NCI-H345 treated with DMSO at 0.1 percent for 48 hours (cell line): ENCODE measurements around the gene GALNT15.

Experiments used
- DNase-seq: peaks from one replicate; lab custom pipeline; 2025; ENCODE audit not compliant: unreplicated experiment; lab: John Stamatoyannopoulos, UW

Gene GALNT15

DNA sequence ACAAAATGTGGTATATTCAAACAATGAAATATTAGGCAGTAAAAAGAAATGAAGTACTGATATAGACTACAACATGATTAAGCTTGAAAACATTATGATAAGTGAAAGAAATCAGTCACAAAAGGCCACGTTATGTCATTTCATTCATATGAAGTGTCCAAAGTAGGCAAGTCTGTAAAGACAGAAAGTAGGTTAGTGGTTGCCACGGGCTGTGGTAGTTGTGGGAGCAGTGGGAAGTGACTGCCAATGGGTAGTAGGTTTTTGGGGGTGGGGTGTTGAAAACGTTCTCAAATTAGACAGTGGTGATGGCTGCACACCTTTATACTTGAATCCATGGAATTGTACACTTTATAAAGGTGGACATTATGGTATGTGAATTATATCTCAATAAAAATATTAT lies 12.1 kb downstream of the GALNT15 start:
- no peak for DNase-seq

DNA sequence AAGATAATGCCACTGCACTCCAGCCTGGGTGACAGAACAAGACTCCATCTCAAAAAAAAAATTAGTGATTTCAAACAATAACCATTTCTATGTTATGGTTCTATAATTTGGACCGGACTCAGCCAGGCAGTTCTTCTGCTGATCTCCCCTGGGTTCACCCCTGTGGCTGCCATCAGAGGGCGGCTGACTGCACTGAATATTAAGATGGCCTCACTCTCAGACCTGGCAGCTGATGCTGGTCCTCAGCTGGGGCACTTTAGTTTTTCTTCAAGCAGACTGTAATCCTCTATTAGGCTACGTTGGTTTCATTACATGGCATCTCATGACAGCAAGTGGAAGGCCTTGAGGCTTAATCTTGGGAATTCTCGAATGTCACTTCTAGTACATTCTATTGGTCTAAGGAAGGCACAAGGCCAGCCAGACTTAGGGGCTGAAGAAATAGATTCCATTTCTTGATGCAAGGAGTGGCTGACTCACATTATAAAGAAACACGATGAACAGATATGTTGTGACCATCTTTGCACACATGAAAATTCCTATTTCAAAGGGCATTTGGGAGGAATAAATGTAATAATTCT lies 12.8 kb downstream of the GALNT15 start:
- DNase-seq, result no peak

DNA sequence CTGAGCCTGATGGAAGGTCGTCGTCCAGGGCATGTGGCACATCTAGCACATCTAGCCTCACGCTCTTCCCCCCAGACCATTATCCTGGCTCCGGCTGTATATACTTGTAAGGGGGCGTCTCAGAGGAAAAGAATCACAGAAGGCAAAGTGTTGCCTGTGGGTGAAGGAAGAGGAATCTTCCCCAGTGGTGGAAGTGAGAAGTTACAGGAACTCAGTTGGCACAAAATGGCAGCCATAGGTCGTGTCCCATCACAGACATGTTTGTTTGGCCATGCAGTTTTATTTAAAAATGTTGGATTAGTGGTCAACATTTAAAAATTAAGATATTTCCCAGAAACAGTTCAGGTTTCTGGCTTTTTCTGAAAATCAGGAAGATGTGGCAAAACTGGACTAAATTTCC lies 13.6 kb downstream of the GALNT15 start:
- no peak for DNase-seq

DNA sequence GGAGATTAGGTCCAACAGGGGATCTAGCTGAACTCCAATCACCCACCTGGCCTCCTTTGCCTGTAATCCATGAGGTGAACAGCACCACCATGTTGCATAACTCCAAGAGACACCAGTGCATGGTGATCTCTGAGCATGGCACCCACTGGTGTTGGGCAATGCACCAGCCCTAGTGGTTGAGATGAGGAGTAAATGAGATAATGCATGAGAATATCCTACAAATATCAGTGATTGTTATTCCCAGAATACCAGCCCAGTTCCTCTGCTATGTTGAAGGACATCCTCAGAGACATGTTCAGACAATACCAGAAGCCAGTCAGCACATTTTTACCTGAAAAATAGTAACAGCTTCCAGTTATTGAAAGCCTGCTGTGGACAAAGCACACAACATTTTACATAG lies 14.7 kb downstream of the GALNT15 start:
- no peak for DNase-seq

DNA sequence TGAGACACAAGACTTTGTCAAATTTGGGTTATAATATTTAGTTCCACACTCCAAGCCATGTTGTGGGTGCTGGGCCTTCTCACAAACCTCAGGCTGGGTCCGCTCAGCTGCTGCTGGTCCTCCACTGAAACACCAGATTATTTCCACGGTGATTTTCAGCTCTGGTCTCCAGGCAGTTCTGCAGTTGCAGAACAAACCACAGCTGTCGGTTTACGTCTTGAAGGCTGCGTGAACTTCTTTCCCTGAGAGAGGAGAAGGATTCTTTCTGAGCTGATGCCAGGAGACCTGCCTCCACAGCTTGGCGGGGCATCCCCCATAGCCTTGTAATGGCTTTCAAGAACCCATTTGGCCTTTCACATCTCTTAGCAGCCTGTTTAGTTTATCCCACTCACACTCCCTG lies 16.2 kb downstream of the GALNT15 start:
- no peak for DNase-seq

DNA sequence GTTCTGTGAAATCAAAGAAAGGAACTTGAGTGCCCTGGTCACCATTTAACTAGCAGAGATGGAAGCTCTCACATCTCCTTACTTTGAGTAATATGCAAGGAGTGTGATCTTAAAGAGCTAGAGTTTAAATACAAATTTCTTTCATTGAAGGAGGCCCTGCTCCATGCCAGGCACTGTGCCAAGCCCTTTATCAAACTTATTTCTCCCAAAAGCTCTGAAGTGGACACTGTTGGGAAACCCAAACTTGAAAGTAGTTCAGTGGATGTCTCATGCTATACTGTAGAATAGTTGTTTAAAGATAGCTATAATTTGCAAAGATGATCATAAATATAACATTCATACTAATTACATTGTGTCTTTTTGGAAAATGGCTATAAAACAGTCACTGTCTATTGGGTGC lies 17.1 kb downstream of the GALNT15 start:
- no peak for DNase-seq

DNA sequence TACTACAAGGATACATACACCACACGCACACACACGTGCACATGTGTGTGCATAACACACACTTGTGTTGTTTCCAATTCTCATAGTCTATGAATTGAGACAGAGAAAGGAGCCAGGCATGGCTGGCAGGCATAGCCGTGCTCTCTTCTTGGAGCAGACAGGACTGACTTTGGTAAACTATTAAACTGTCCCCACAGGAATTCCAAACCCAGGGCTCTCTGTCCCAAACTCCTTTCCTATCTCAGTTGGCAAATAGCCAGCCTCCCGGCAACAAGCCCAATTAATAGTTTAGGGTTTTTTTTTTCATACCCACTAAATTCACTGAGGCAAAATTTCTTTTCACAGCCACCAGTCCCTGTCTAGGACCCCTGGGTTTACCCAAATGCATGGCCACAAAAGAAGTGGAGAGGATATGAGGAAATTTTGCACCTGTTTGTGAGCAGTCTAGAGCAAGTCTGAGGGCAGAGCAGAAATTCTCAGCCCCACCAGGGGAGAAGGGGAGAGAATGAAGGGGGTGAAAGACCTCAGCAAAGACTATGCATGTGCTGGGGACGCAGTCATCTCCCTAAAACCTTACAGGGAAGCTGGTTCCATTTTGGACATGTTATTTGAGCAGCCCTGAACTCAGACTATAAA lies 17.8 kb downstream of the GALNT15 start:
- no peak for DNase-seq

DNA sequence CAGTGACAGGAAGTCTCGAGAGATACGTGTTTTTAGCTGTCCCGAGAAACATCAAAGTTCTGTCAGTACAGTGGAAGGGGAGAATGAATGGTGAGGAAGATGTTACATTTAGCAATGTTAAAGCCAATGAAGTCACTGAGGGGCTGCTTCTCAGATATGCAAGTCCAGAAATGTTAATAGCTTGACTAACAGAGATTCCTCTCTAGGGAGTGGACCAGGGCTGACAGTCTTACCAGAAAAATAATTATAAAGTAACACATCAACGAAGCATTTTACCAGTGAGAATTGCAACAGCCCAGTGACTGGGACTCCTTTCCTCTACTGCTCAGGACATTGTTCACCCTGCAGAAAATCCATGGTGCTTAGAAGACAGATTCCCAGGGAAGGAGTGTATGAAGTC lies 23.9 kb downstream of the GALNT15 start:
- no peak for DNase-seq

DNA sequence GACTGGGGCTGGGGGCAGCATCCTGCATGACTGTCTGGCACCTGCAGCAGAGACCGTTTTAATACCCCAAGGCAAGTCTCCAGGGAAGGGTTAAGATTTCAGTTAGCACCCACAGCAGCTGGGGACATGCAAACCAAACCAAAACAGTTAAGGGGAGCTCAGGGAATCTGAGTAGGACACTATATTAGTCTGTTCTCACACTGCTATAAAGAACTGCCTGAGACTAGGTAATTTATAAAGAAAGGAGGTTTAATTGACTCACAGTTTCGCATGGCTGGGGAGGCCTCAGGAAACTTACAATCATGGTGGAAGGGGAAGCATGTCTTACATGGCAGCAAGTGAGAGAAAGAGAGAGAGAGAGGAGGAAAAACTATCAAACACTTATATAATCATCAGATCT lies 25.3 kb downstream of the GALNT15 start:
- no peak for DNase-seq

DNA sequence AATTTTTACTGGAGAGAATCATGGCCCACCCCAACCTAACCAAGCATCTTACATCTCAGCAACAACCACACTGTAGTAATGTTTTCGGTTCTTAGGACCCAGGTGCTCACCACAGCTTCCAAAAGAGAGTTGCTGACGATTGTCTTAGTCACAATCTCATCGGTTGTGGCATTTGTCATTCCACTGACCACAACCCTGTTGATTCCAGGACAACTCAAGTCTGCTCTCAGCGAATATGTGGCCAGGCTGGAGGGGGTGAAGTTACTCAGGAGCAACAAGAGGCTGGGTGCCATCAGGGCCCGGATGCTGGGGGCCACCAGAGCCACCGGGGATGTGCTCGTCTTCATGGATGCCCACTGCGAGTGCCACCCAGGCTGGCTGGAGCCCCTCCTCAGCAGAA lies 25.9 kb downstream of the GALNT15 start:
- DNase-seq, result no peak

DNA sequence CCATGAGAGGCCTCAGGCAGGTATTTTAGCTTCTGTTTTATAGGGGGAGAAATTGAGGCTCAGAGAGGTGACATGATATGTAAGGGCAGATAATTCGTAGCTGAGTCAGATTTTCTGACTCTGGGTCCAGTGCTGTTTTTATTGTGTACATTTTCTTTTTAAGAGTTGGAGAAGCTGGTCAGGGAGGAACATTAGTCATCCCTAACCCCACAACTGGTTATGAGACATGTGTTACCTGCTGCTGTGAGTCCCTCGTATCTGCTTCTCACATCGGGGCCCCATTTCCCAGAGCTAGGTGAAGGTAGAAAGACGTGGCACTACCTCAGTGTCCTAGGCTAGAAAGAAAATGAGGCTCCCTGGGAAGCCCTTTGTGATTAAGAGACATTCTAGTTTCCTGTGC lies 28.6 kb downstream of the GALNT15 start:
- DNase-seq, result no peak

DNA sequence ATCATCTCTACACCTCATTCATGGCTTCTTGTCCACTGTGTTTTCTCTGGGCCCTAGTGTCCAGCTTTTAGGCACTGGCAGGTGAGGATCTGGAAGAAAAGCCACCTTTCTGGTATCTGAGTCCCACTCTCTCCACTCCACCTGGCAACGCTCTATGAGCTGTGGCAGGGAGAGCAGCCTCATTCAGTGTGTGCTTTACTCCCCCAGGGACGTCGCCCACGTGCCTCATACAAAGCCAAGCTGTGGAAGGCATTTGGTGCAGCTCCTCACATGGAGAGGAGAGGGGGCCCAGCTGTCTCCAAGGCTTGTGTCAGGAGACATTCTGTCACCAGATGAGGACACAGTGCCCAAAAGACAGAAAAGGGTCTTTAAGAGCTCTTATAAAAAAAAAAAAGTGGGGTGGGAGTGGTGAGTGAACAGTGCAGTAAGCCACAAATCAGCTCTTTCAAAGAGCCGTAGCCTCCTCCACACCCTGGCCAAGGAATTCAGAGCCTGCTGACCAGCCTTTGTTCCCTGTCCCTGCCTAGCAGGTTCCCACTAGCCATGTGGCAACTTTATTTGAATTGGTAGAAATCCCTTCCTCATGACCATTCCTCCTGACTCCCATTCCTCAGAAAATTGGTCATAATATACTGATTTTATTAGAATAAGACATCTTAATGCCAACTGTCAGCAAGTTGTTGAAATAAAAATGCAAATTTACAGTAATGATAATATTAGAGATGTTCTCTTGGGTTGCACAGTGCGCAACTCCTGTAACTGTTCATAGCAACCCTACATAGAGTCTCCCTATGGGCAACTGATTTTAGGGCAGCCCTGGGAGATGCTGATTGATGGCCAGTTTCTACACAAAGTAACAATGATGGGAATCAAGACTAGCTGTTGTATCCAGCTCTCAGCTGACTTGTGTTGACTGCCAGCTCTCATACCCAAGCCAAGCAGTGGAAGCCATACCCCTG lies 29.5 kb downstream of the GALNT15 start:
- no peak for DNase-seq

DNA sequence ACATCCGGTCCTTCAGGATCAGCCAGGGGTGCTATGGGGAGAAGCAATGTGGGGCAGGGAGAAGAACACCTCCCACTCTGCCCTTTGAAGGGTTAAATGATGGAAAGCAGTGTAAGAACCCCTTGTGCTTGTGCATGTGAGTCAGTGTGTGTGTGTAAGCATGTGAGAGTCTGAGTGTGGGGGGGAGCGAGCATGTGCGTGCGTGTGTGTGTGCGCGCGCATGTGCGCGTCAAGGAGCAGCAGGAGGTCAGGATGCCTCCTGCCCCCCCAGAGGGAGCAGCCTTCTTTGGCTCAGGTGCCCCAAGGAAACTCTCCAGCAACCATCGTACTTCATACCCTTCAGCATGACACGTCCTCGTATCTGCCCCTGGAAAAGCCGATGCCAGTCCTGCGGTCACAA lies 30.3 kb downstream of the GALNT15 start:
- DNase-seq, result no peak

DNA sequence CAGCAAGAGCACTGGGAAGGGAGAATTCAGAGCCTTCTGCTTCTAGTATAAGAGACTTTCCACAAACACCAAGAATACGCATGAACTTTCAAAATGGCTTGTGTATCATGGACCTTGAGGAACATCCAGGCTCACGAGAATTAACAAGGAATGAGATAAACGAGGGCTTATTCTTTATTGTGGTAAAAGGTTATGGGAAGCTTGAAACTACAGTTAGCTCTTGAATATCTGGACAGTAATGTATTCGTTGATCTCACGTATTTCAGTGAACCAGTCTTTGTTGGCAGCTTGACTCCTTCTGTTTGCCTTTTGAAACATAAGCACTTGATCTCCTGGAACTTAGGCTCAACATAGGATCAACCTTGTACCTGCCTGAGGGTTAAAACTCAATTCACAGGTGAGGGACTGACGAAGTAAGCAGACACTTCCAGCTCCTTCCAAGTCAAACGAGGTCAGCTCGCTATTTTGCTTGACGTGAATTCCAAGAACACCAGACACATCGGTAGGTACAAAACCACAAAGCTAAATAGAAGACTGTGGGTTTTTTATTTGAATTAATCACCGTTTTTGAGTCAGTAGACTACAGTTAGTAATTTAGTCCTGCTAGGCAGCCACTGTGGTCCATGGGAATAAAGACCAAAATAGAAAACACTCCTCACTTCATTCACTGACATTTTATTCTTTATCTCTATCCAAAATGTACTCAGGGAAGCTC lies 30.8 kb downstream of the GALNT15 start:
- DNase-seq, result no peak

DNA sequence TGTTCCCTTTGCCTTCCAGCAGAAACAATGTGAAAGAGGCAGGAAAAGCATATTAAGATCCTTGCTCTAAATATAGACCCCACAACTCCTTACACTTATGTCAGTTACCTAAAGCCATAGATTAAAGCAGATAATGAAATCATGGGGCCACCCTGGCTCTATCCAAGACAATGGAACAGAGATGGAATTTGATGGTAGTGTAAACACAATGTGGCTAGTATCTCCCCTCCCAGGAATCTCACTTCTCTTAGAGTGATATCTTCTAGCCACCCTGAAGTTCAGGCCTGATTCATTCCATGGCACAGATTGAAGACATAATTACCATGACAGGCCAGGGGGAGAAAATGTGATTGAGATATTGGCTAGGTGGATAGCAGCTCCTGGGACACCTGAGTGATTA lies 32.6 kb downstream of the GALNT15 start:
- DNase-seq, result no peak

DNA sequence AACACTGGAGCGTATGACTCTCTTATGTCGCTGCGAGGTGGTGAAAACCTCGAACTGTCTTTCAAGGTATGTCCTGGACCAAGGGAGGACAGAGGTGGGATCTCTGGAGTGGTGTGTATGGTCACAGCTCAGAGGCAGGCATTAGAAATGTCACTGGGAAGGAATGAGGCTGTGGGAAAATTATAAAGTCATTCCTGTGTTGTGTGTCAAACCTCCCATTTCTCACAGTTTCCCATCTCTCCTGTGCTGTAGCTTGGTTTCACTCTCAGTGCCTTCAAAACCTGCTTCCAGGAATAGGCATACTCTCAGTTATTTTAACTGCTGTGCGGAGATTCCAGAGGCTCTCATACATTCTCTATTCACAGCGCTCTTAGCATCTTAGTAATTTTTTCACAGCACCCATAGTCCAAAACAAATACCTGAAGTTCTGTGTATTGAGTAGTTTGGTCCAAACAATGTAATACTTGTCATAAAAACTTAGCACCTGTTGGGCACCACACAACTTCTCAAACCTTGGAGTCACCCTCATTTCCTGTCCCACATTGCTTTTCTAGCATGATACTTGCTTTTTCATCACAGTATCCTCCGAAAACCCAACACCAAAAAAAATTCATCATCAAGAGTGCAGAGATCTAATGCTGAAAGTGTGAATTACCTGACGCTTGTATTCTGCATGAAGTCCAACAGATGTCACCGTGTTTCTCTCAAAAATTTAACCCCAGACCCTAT lies 36.9 kb downstream of the GALNT15 start:
- no peak for DNase-seq

DNA sequence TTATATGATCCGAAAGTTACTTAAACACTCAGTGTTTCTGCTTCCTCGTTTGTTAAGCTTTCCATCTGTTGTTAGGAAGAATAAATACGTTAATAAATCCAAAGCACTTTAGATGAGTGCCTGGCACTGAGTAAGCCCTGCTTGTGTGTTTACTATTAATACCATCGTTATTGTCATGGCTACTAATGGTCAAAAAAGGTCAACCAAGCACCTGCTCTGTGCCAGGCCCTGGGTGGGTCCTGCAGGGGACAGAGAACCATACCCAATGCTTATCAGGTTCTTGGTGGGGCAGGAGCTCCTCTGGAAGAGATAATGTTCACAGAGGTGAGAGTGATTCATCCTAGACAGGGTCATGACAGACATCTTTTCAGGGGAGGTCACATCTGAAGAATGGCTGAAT lies 39.9 kb downstream of the GALNT15 start:
- DNase-seq, result no peak

DNA sequence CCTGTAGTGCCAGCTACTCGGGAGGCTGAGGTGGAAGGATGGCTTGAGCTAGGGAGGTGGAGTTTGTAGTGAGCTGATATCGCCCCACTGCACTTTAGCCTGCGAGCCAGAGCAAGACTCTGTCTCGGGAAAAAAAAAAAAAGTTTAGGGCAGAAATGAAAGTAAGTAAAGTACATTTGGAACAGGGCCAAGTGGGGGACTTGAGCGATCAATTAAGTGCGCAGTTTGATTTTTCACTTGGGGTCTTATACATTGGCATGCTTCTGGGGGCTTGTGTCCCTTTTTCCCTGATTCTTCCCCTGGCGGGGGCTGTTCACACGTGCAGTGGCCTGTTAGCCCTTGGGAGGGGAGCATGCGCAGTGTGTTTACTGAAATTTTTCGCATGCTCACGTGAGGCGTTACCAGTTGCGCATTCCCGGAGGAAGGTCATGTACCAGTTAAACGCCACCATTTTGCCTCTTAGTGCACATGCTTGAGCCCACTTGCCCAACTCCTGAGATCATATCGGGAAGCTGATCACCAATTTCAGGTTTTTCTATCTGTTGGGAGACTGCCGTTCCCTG lies 42.0 kb downstream of the GALNT15 start:
- no peak for DNase-seq

DNA sequence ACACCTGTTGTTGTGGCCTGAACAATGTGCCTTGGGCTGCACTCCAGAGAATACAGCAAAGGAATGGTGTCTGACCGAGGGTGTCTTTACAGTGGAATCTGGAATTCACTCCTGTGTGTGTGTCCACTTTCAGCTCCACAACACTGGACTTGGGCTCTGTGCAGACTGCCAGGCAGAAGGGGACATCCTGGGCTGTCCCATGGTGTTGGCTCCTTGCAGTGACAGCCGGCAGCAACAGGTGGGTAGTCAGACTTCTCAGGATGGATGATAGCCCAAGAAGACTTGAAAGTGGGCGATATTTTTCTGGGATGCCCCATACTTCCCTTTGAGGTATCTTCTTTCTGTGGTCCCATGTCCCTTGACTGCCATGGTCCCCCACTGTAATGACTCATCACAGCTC lies 45.3 kb downstream of the GALNT15 start:
- no peak for DNase-seq

DNA sequence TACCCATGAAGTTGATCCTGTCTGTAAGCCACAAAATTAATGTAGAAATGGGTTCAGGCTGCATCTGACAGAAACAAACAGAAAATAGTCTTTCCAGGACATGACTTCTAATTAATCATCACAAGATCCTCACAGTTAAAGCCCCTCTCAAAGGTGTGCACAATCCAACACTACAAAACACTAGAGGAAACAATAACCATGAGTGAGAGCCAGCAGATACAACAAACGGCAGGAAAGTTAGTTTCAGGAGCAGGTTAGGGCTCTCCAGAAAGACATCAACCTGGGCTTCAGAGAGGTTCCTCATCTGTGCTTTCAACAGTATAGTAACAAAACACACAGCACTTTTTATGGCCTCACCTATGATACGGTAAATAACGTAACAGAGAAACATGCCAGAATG lies 47.5 kb downstream of the GALNT15 start:
- DNase-seq, result no peak

DNA sequence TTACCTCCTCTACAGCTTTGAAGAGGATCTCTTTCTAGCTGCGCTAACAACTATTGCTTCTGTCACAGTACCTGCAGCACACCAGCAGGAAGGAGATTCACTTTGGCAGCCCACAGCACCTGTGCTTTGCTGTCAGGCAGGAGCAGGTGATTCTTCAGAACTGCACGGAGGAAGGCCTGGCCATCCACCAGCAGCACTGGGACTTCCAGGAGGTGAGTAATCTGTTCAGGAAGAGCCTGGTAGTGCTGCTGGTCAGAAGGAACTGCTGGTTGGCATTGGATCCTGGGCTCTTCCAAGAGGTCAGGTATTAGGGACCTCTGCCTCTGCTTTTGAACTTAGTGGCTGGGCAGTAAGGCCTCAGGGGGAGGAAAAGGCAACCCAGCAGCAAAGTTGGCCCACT lies 48.1 kb downstream of the GALNT15 start:
- DNase-seq, result no peak
